GM13976 (cell line): ENCODE measurements around the gene LMOD1.

Experiments used
- DNase-seq: peaks from one replicate; pipeline ENCODE4 v3.0.0; 2012; ENCODE audit warnings: low spot score
- CTCF ChIP-seq: IDR thresholded peaks from 2 replicates; pipeline ENCODE4 v1.5.1; 2012; ENCODE audit warnings: borderline replicate concordance, mild to moderate bottlenecking; ENCODE audit not compliant: insufficient read depth; ENCODE audit errors: extremely low read depth, missing control alignments, control extremely low read depth
- in situ Hi-C: fragments of 300-500 bp; cut with MboI; formaldehyde crosslinking; loops from one replicate; pipeline ENCODE4 v1.12.0; 2022; ENCODE audit warnings: low sequenced_read_pairs, mixed read lengths, inconsistent platforms; ENCODE audit not compliant: unreplicated experiment

The LMOD1 gene

GRCh38 chr1:201894343-201895119 lies 51.8 kb downstream of the LMOD1 start:
- peak; percentile 18 for DNase-seq
- TF ChIP-seq CTCF, result no peak
- in situ Hi-C loops, result loop anchor here (5.0 to 25.0 kb wide), 2 partner anchors 78 to 218 kb away; partner anchors contain the start of gene GPR37L1

GRCh38 chr1:201893431-201893830 lies 52.9 kb downstream of the LMOD1 start:
- peak; percentile 8 for DNase-seq
- in situ Hi-C loops, result loop anchor here (25.0 kb wide), 1 partner anchor 219 kb away; the partner anchor contains the start of gene GPR37L1
- TF ChIP-seq CTCF, result no peak

GRCh38 chr1:201892211-201892610 lies 54.1 kb downstream of the LMOD1 start:
- no peak for TF ChIP-seq CTCF
- in situ Hi-C loops, result loop anchor here (25.0 kb wide), 1 partner anchor 220 kb away; the partner anchor contains the start of gene GPR37L1
- peak; percentile 6 for DNase-seq

GRCh38 chr1:201891451-201892045 lies 54.8 kb downstream of the LMOD1 start:
- in situ Hi-C loops, result loop anchor here (25.0 kb wide), 1 partner anchor 221 kb away; the partner anchor contains the start of gene GPR37L1
- TF ChIP-seq CTCF, result no peak
- no peak for DNase-seq

- in situ Hi-C loops, result loop anchor here (25.0 kb wide), 1 partner anchor 221 kb away; the partner anchor contains the start of gene GPR37L1
- DNase-seq, result no peak
- TF ChIP-seq CTCF, result no peak
Observed at GRCh38 chr1:201890806-201891450, 55.4 kb downstream of the LMOD1 start.

- TF ChIP-seq CTCF, result no peak
- in situ Hi-C loops, result loop anchor here (25.0 kb wide), 1 partner anchor 222 kb away; the partner anchor contains the start of gene GPR37L1
- DNase-seq, result no peak
Observed at GRCh38 chr1:201890223-201890622, 56.1 kb downstream of the LMOD1 start.
